ENCODE results near the gene WDR91. TPM values are rescaled to one million over a fixed set of nuclear protein-coding genes. Genes with fewer than 3 reads are reported as not detected.
"Not testable (repeated sequence)": the region's sequence is repeated elsewhere in the genome, so short reads cannot be mapped to it uniquely, and the experiment has no call there.

WDR91 gene
- total and polyA plus RNA-seq, 3 experiments from 2014 or later: 5.7 to 27.7 (median 25.1) TPM

DNA sequence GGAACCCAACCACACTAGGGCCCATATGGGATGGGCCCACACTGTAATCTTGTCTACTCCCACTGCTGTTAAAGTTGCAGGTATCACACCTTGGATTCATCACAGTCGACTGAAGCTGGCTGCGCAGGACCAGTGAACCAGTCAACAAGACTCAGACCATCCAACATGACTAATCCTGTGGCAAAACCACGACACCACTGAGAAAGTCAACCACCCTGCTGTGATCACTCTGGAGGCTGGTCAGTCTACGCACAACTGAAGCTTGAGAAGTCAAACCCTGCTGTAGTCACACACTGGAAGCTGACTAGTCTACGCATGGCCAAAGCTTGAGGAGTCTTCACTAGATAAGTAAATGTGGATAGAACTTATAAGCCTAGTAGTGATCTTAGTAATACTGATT is 31.2 kb downstream of the WDR91 start:
- no peak overlapping the region for H3K27ac ChIP-seq (ENCODE audit: low read depth, low read length)
- H3K4me1 ChIP-seq (ENCODE audit: insufficient read depth, low read length): no peaks in the 10 kb centered on the region
- Mint-ChIP-seq H3K9me3 (peaks cover 27 to 47% (median 42%) of the 10 kb centered on the region in 5 donors), H3K27ac (no peak overlapping the region), H3K36me3 (peaks cover 30 to 58% (median 42%) of the 10 kb centered on the region in 3 donors), H3K27me3 (peaks cover 0 to 2% of the 10 kb centered on the region in 2 donors), H3K4me3 (no peak overlapping the region), H3K4me1 (no peaks in the 10 kb centered on the region)
- no peak overlapping the region for H3K4me3 ChIP-seq (ENCODE audit: low read length)
- H3K36me3 ChIP-seq (ENCODE audit: insufficient read depth, low read length): no peaks in the 10 kb centered on the region
- H3K27me3 ChIP-seq (ENCODE audit: insufficient read depth, low read length, poor library complexity, severe bottlenecking): no peaks in the 10 kb centered on the region
- ChIA-PET CTCF (interaction anchor here (1.3 to 2.8 kb wide), 5 partner anchors 10 to 194 kb away, joined by 3 to 15 read pairs (median 6); partner anchors contain the start of genes AGBL3, CYREN and TMEM140), POLR2A (no interaction called here)
- peaks cover 20% of the 10 kb centered on the region for H3K9me3 ChIP-seq (ENCODE audit: low read length)
- DNase-seq: no peak

DNA sequence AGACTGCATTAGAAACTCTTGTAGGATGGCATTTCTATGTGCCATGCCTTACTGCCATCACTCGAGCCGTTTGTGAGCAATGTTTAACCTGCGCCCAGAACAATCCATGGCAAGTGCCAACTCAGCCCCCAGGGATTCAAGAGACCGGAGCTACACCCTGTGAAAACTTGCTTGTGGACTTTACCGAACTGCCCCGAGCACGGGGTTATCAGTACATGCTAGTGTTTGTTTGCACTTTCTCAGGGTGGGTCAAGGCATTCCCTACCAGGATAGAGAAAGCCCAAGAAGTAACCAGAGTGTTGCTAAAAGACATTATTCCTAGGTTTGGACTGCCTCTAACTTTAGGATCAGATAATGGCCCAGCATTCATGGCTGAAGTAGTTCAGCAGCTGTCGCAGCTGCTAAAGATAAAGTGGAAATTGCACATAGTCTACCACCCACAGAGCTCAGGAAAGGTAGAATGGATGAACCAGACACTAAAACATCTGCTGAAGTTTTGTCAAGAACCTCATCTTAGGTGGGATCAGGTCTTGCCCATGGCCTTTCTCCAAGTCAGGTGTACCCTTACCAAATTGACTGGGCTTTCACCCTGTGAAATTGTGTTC is 31.9 kb downstream of the WDR91 start:
- ChIA-PET POLR2A (no interaction called here), CTCF (interaction anchor here (1.6 to 2.8 kb wide), 4 partner anchors 10 to 193 kb away, joined by 3 to 15 read pairs (median 6); partner anchors contain the start of genes AGBL3, CYREN and TMEM140)
- Histone ChIP-seq H3K27me3 (ENCODE audit: insufficient read depth, low read length, poor library complexity, severe bottlenecking) (no peaks in the 10 kb centered on the region), H3K4me3 (ENCODE audit: low read length) (no peak overlapping the region), H3K36me3 (ENCODE audit: insufficient read depth, low read length) (no peaks in the 10 kb centered on the region), H3K9me3 (ENCODE audit: low read length) (peaks cover 20% of the 10 kb centered on the region), H3K27ac (ENCODE audit: low read depth, low read length) (no peak overlapping the region), H3K4me1 (ENCODE audit: insufficient read depth, low read length) (no peaks in the 10 kb centered on the region)
- DNase-seq: peak in 1 of 5 donors; percentile 13
- Mint-ChIP-seq H3K27ac (no peak overlapping the region), H3K27me3 (peaks cover 0 to 2% of the 10 kb centered on the region in 2 donors), H3K9me3 (peaks cover 27 to 47% (median 42%) of the 10 kb centered on the region in 5 donors), H3K4me3 (no peak overlapping the region), H3K36me3 (peaks cover 28 to 58% (median 36%) of the 10 kb centered on the region in 3 donors), H3K4me1 (no peaks in the 10 kb centered on the region)

DNA sequence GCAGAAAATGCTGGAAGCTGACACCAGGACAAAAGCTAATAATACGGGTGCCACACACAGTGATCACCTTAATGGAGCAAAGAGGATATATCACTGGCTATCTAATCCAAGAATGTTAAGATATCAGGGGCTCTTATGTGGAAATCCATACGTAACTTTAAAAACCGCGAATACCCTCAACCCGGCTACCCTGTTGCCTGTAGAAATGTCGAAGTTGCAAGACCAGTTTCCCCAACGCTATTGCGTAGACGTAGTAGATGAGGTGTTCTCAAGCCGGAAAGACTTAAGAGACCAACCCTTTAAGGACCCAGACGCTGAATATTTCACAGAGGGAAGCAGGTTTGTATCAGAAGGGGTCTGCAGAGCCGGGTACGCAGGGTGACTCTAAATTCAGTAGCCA is 33.0 kb downstream of the WDR91 start:
- no peak overlapping the region for H3K4me3 ChIP-seq (ENCODE audit: low read length)
- Mint-ChIP-seq H3K4me3 (no peak overlapping the region), H3K4me1 (no peaks in the 10 kb centered on the region), H3K9me3 (peaks cover 27 to 43% (median 36%) of the 10 kb centered on the region in 5 donors), H3K27me3 (peaks cover 0 to 2% of the 10 kb centered on the region in 2 donors), H3K27ac (no peak overlapping the region), H3K36me3 (peaks cover 18 to 48% (median 25%) of the 10 kb centered on the region in 3 donors)
- no peak for DNase-seq
- H3K36me3 ChIP-seq (ENCODE audit: insufficient read depth, low read length): no peaks in the 10 kb centered on the region
- POLR2A ChIA-PET: no interaction called here
- H3K27me3 ChIP-seq (ENCODE audit: insufficient read depth, low read length, poor library complexity, severe bottlenecking): no peaks in the 10 kb centered on the region
- H3K4me1 ChIP-seq (ENCODE audit: insufficient read depth, low read length): no peaks in the 10 kb centered on the region
- CTCF ChIA-PET: interaction anchor here (2.8 kb wide), 1 partner anchor 192 kb away, joined by 7 read pairs; the partner anchor contains the start of gene AGBL3
- H3K9me3 ChIP-seq (ENCODE audit: low read length): peaks cover 20% of the 10 kb centered on the region
- H3K27ac ChIP-seq (ENCODE audit: low read depth, low read length): no peak overlapping the region

DNA sequence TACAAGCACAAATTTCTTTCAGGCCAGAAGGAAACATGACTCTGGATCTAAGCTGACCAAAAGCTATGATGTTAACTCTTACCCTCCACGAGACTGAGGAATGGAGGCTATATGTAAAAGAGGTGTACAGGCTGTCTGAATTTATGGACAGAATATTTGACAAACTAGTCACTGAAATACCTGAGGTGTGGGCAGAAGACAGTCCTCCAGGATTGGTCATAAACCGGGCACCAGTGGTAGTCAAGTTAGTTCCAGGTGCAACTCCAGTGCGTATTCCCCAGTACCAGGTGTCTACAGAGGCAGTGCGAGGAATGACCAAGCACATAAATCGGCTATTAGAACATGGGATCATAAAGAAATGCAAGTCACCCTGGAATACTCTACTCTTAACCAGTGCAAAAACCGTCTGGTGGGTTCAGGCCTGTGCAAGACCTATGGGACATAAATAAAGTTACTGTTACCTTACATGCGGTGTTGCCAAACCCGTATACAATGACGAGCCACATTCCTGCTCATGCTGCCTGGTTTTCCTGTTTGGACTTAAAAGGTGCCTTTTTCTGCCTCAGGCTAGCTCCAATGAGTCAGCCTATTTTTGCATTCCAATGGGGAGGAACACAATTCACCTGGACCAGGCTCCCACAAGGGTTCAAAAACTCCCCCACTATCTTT is 34.2 kb downstream of the WDR91 start:
- Mint-ChIP-seq H3K27ac (no peak overlapping the region), H3K4me3 (no peak overlapping the region), H3K36me3 (peaks cover 13 to 36% (median 16%) of the 10 kb centered on the region in 3 donors), H3K9me3 (peaks cover 19 to 33% (median 30%) of the 10 kb centered on the region in 5 donors), H3K27me3 (peaks cover 0 to 2% of the 10 kb centered on the region in 2 donors), H3K4me1 (peaks cover 0 to 4% (median 0%) of the 10 kb centered on the region in 3 donors)
- H3K27ac ChIP-seq (ENCODE audit: low read depth, low read length): no peak overlapping the region
- H3K4me1 ChIP-seq (ENCODE audit: insufficient read depth, low read length): no peaks in the 10 kb centered on the region
- CTCF ChIA-PET: no interaction called here
- no peaks in the 10 kb centered on the region for H3K36me3 ChIP-seq (ENCODE audit: insufficient read depth, low read length)
- no peaks in the 10 kb centered on the region for H3K27me3 ChIP-seq (ENCODE audit: insufficient read depth, low read length, poor library complexity, severe bottlenecking)
- peaks cover 13% of the 10 kb centered on the region for H3K9me3 ChIP-seq (ENCODE audit: low read length)
- POLR2A ChIA-PET: no interaction called here
- DNase-seq: no peak
- no peak overlapping the region for H3K4me3 ChIP-seq (ENCODE audit: low read length)

DNA sequence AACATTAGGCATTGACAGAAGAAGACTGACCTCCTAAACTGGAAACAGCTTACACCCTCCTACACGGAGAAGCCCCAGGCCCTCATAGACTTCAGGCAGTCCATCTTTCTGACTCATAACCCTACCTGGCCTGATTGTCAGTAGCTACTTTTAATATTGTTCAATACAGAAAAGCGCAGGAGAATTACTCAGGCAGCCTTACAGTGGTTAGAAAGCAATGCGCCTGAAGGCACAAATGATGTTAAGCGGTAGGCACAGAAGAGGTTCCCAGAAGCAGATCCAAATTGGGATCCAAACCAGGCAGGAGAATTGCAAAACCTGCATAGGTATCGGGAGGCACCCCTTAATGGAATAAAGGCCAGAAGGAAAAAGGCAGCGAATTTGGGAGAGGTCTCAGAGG is 35.4 kb downstream of the WDR91 start:
- peaks cover 0 to 2% of the 10 kb centered on the region in 2 donors for H3K27me3 Mint-ChIP-seq
- Histone ChIP-seq H3K27me3 (ENCODE audit: insufficient read depth, low read length, poor library complexity, severe bottlenecking) (no peaks in the 10 kb centered on the region), H3K27ac (ENCODE audit: low read depth, low read length) (no peak overlapping the region), H3K36me3 (ENCODE audit: insufficient read depth, low read length) (no peaks in the 10 kb centered on the region), H3K4me3 (ENCODE audit: low read length) (no peak overlapping the region), H3K9me3 (ENCODE audit: low read length) (peaks cover 2% of the 10 kb centered on the region), H3K4me1 (ENCODE audit: insufficient read depth, low read length) (no peaks in the 10 kb centered on the region)
- H3K4me3 Mint-ChIP-seq: no peak overlapping the region
- ChIA-PET POLR2A (no interaction called here), CTCF (interaction anchor here (1.4 kb wide), 1 partner anchor 190 kb away, joined by 4 read pairs; the partner anchor contains the start of gene AGBL3)
- H3K4me1 Mint-ChIP-seq: peaks cover 2 to 12% (median 8%) of the 10 kb centered on the region in 3 donors
- DNase-seq: no peak
- no peak overlapping the region for H3K27ac Mint-ChIP-seq
- H3K36me3 Mint-ChIP-seq: peaks cover 10 to 25% (median 10%) of the 10 kb centered on the region in 3 donors
- H3K9me3 Mint-ChIP-seq: peaks cover 10 to 21% (median 20%) of the 10 kb centered on the region in 5 donors

DNA sequence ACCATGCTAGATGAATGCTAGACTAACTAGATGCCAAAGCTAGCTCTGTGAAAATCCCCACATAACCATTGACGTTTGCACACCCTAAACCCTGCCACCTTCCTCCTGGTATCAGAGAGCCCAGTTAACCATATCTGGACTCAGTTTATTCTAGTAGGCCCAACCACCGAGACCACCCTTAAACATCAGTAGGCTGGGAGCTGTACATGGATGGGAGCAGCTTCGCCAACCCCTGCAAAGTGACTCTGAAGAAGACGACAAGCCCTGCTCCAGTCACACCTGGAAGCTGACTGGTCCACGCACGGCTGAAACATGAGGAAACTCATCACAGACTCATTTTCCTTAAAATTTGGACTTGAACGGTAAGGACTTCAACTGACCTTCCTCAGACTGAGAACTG is 36.4 kb downstream of the WDR91 start:
- peaks cover 2 to 13% (median 11%) of the 10 kb centered on the region in 5 donors for H3K9me3 Mint-ChIP-seq
- POLR2A ChIA-PET: no interaction called here
- Histone ChIP-seq H3K9me3 (ENCODE audit: low read length) (no peaks in the 10 kb centered on the region), H3K4me3 (ENCODE audit: low read length) (no peak overlapping the region), H3K27ac (ENCODE audit: low read depth, low read length) (no peak overlapping the region), H3K36me3 (ENCODE audit: insufficient read depth, low read length) (no peaks in the 10 kb centered on the region), H3K27me3 (ENCODE audit: insufficient read depth, low read length, poor library complexity, severe bottlenecking) (no peaks in the 10 kb centered on the region), H3K4me1 (ENCODE audit: insufficient read depth, low read length) (no peaks in the 10 kb centered on the region)
- no peak for DNase-seq
- H3K27me3 Mint-ChIP-seq: peaks cover 0 to 2% of the 10 kb centered on the region in 2 donors
- peaks cover 5 to 15% (median 9%) of the 10 kb centered on the region in 3 donors for H3K36me3 Mint-ChIP-seq
- H3K27ac Mint-ChIP-seq: peak overlapping the region in 1 of 8 donors; percentile 51
- H3K4me1 Mint-ChIP-seq: peaks cover 5 to 13% (median 12%) of the 10 kb centered on the region in 3 donors
- no peak overlapping the region for H3K4me3 Mint-ChIP-seq
- CTCF ChIA-PET: no interaction called here

DNA sequence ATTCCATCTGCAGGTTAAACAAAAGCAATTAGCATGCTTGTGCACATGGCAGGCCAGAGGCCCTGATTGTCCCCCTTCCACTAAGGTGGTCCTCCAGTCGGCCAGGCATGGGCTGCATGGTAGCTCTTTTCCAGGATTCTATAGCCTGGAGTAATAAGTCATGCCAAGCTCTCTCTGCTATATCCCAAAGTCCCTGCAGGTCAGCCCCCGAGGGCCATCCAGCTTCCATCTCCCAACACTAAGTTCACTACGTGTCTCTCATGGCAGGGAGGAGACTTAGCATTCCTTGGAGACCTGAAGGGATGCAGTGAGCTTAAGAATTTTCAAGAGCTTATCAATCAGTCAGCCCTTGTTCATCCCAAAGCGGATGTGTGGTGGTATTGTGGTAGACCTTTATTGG is 37.4 kb downstream of the WDR91 start:
- H3K9me3 ChIP-seq (ENCODE audit: low read length); CTCF ChIA-PET; H3K27ac ChIP-seq (ENCODE audit: low read depth, low read length); H3K36me3 Mint-ChIP-seq; DNase-seq; H3K36me3 ChIP-seq (ENCODE audit: insufficient read depth, low read length); H3K4me3 ChIP-seq (ENCODE audit: low read length); H3K4me3 Mint-ChIP-seq; H3K27me3 ChIP-seq (ENCODE audit: insufficient read depth, low read length, poor library complexity, severe bottlenecking); H3K27me3 Mint-ChIP-seq; H3K9me3 Mint-ChIP-seq: not testable (repeated sequence)
- POLR2A ChIA-PET: interaction anchor here (0.6 kb wide), 1 partner anchor 352 kb away, joined by 4 read pairs; no protein-coding TSS in a partner anchor
- H3K27ac Mint-ChIP-seq: peak overlapping the region in 2 of 8 donors; percentile 42 to 58
- peaks cover 10% of the 10 kb centered on the region for H3K4me1 ChIP-seq (ENCODE audit: insufficient read depth, low read length)
- H3K4me1 Mint-ChIP-seq: peaks cover 15 to 23% (median 22%) of the 10 kb centered on the region in 3 donors

Measured in CD8-positive, alpha-beta memory T cell (primary cell).